GM18909 (cell line): Measurements from ENCODE around the gene SEMA5A.

ENCODE experiments used
- ATAC-seq: cut with Tn5 transposase; IDR thresholded peaks from one replicate; pipeline ENCODE4 v1.9.1; 2021; ENCODE audit warnings: mild to moderate bottlenecking; ENCODE audit not compliant: unreplicated experiment, poor library complexity

SEMA5A gene

GRCh38 chr5:9483779-9484178, 62.1 kb downstream of the SEMA5A start:
- ATAC-seq, result no peak

DNA sequence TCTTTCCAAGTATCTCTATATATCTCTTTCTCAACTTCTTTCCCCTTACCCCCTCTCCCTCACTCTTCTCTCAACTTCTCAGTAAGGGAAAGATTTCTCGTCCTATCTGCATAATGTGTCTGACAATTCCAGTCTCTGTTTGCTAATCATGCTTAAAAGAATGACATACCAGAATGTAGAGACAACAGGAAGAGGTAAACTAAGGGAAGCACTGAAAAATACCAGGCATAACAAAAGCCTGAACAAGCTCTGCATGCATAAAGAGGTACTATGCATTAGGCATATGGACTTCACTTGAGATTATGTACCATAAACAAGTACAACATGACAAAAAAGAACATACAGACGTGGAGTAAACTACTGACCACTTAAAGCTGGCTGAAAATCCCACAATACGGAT, 62.6 kb downstream of the SEMA5A start:
- no peak for ATAC-seq

DNA sequence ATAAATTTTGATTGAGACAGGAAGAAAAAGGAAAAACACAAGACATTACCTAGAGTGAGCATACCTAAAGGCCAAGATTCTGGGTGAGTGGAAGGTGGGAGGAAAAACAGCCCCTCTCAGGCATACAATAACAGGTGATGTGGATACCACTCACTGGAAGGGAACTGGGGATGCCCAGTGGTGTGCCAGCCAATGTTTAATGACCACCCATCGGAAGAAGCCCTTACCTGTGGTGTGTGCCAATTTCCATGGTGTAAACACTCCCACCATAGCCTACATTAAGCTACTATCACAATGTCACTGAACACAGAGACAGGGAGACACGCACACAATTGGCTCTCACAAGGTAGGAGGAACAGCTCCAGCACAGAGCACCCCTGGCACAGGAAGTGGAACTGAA, 63.5 kb downstream of the SEMA5A start:
- no peak for ATAC-seq

- ATAC-seq, result no peak
These were observed 65.4 kb downstream of the SEMA5A start for GRCh38 chr5:9480499-9480898.

GRCh38 chr5:9479990-9480389, 65.9 kb downstream of the SEMA5A start:
- ATAC-seq, result no peak

GRCh38 chr5:9479361-9479760, 66.5 kb downstream of the SEMA5A start:
- ATAC-seq, result no peak

- no peak for ATAC-seq
These were observed 68.3 kb downstream of the SEMA5A start for GRCh38 chr5:9477537-9477936.

GRCh38 chr5:9474219-9475002, 71.5 kb downstream of the SEMA5A start:
- no peak for ATAC-seq

- ATAC-seq, result no peak
These were observed 72.3 kb downstream of the SEMA5A start for GRCh38 chr5:9473624-9474023.

GRCh38 chr5:9470410-9470809, 75.5 kb downstream of the SEMA5A start:
- ATAC-seq, result no peak

DNA sequence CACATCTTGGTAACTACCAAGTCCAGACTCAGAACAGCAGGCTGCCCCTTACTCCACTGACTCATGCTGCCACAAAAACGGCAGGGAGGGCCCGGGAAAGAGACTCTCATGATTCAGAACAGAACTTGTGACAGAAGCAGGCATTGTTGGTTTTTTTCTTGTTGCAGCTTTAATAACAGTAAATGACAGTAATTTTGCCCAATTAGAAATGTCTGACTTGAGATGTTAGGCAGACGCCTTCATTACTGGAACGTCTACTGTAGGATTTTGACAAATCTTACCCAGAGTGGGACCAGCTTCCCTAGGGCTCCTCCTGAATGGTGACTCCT, 77.9 kb downstream of the SEMA5A start:
- ATAC-seq, result no peak

- no peak for ATAC-seq
These were observed 78.4 kb downstream of the SEMA5A start for GRCh38 chr5:9467199-9468059.

- no peak for ATAC-seq
These were observed 79.2 kb downstream of the SEMA5A start for GRCh38 chr5:9466697-9467096.

DNA sequence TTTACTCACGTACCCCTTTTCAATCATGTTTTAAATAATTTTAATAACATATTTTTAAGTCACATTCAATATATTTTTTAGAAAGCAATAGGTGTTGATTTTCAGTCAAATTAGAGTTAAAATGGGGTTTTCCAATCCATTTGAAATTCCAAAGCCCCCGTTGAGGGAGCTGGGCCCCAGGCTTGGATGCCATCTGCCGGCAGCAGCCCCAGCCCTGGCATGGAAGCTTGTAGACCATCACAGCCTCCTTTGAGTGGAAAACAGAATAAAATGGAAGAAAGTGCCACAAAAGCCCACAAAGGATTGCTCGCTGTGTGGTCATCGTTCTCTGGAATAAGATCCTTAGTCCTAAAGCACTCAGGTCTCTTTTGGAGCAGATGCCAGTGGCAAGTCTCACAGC, 81.4 kb downstream of the SEMA5A start:
- no peak for ATAC-seq

DNA sequence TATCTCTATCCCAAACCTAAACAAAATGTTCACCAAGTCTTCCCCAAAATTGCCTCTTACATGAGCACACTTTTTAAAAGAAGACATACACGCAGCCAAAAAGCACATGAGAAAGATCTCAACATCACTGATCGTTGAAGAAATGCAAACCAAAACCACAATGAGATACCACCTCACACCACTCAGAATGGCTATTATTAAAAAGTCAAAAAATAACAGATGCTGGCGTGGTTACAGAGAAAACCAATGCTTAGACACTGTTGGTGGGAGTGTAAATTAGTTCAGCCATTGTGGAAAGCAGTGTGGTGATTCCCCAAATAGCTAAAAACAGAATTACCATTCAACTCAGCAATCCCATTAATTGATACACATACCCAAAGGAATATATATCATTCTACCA, 83.8 kb downstream of the SEMA5A start:
- no peak for ATAC-seq

DNA sequence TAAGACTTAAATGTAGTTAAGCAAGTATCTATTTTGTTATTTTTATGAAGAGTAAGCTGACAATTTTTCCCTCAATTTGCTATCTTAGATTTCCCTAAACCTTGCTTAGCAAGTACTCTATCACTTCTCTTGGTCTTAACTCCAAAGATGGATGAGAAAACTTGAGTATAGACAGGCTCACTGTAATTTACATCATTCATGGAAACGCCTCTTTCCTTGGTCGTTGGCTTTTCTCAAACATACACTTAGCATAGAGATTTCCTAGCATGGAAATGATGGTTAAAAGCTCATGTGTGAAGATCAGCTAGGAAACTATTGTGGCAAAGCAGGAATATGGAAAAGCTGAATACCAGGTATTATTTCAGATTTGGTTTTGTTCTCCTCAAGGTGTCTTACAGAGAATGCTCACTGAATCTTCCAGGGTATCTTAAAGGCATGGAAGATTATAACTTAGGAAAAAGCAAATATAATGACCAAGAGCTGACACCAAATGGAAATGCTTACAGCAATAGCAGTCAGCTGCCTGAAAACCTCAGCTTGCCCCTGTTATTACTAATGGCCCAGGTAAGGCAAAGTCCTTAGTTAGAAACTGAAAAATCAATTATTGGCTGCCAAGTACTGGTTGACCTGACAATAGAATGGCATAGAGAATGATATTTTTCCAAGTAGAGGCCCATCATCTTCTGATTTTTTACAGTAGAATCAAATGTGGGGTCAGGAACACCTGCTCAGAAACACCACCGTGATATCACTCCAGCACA, 84.8 kb downstream of the SEMA5A start:
- ATAC-seq, result no peak

- ATAC-seq, result no peak
These were observed 89.3 kb downstream of the SEMA5A start for GRCh38 chr5:9456435-9457042.

GRCh38 chr5:9455826-9456434, 89.9 kb downstream of the SEMA5A start:
- ATAC-seq, result no peak

- no peak for ATAC-seq
These were observed 91.4 kb downstream of the SEMA5A start for GRCh38 chr5:9454491-9454890.

GRCh38 chr5:9454012-9454481, 91.8 kb downstream of the SEMA5A start:
- ATAC-seq, result no peak
